Measurements from ENCODE around the gene PLEKHA5.
"Not testable (repeated sequence)": the region's sequence is repeated elsewhere in the genome, so short reads cannot be mapped to it uniquely, and the experiment has no call there.

PLEKHA5 gene

DNA sequence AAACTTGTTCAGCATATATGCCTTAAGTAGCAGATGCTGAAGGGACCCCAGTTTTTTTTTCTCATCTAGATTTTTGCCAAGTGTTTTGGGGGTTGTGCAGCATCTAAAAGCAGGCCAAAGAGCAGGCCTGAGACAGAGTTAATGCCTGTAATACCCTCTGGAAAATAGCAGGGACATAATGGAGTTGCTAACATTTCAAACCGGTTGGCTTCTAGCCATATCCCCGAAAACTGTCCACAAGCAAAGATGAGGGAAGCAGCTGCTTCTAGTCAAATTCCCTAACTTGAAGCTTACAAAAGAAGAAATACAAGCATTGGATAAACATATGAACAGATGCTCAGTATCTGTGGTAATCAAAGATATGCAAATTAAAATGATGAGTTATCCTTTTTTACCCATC, 257.6 kb downstream of the PLEKHA5 start:
- TF ChIP-seq, protein P1, sequence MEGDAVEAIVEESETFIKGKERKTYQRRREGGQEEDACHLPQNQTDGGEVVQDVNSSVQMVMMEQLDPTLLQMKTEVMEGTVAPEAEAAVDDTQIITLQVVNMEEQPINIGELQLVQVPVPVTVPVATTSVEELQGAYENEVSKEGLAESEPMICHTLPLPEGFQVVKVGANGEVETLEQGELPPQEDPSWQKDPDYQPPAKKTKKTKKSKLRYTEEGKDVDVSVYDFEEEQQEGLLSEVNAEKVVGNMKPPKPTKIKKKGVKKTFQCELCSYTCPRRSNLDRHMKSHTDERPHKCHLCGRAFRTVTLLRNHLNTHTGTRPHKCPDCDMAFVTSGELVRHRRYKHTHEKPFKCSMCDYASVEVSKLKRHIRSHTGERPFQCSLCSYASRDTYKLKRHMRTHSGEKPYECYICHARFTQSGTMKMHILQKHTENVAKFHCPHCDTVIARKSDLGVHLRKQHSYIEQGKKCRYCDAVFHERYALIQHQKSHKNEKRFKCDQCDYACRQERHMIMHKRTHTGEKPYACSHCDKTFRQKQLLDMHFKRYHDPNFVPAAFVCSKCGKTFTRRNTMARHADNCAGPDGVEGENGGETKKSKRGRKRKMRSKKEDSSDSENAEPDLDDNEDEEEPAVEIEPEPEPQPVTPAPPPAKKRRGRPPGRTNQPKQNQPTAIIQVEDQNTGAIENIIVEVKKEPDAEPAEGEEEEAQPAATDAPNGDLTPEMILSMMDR (IDR thresholded peaks at IDR 0.05; ENCODE audit: low read length, missing control alignments): no peak

DNA sequence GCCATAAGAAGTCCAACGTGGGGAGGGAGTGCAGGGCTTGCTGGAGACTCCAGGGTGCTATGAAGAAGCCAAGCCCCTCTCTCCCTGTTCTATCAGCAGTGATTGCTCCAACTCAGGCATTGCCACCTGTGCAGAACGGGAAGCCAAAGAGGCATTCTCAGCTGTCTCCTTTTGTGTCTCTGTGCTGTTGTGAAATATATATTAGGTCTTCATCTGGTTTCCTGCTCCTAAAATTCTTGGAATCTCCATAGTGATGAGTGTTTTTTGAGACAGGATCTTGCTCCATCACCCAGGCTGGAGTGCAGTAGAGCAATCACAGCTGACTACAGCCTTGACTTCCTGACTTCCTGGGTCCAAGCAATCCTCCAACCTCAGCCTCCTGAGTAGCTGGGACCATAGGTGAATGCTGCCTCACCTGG, 258.6 kb downstream of the PLEKHA5 start:
- TF ChIP-seq, protein P1 (IDR thresholded peaks at IDR 0.05; ENCODE audit: low read length, missing control alignments): no peak
- peak; percentile 80 for DNase-seq (ENCODE audit: low read depth)
- no peak overlapping the region for H3K4me3 ChIP-seq (replicated peaks; ENCODE audit: low read depth, low read length)

More for the DNA sequence above, 257.6 kb downstream of the PLEKHA5 start:
- DNase-seq (ENCODE audit: low read depth): peak; percentile 29
- H3K4me3 ChIP-seq (replicated peaks; ENCODE audit: low read depth, low read length): no peak overlapping the region

DNA sequence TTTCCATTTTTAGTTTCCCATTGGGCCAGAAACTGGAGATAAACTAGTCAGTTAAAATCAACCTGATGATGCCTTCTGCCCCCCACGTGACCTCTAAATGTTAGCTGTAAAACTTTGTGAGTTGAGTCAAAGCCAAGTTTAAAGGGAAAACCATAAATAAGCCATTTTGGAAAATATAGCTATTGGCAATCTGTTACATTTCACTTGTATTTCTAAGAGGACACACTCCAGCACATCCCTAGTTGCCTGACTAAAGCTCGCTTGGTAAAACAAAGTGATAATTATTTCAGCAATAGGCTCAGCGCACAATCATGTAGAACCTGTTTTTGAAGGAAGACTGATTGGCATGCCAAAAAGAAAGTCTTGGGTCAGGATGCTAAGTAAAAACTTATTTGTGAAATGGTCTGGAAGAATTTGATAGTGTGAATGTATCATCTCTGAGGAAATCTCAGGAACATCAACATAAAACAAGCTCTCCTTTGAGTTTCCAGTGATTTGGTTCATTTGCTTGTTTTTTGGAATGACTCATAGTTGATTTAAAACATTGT, 260.6 kb downstream of the PLEKHA5 start:
- DNase-seq (ENCODE audit: low read depth): no peak
- H3K4me3 ChIP-seq (replicated peaks; ENCODE audit: low read depth, low read length): no peak overlapping the region
- TF ChIP-seq, protein P1 (IDR thresholded peaks at IDR 0.05; ENCODE audit: low read length, missing control alignments): no peak

DNA sequence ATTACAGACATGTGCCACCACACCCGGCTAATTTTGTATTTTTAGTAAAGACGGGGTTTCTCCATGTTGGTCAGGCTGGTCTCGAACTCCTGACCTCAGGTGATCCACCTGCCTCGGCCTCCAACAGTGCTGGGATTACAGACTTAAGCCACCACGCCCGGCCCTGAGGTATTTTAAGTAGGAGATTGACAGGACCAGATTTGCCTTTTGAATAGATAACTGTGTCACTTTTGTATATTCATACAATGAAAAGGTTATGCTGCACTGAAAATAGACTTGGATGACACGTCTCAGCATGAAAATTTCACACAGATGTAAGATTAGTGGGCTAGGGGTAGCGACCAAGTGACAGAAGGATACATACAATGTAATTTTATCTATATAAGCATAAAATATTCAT, 263.1 kb downstream of the PLEKHA5 start:
- H3K4me3 ChIP-seq (replicated peaks; ENCODE audit: low read depth, low read length); DNase-seq (ENCODE audit: low read depth): not testable (repeated sequence)

DNA sequence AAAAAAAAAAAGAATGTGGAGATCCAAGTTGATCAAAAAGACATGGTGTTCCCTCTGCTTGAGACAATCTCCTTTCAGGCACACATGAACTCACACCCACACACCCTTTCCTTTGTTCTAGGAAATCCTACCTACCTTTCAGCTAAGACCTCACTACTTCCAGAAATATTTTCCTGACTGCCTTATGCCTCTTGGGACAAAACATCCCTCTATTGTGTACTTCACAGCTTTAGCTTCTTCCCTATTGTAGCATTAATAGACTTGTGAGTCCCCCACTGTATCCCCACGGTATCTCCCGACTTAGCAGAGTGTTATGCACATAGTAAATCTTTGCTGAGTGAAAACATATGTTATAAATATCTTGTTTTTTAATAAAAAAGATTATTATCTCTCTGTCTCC, 264.9 kb downstream of the PLEKHA5 start:
- no peak for DNase-seq (ENCODE audit: low read depth)
- H3K4me3 ChIP-seq (replicated peaks; ENCODE audit: low read depth, low read length): no peak overlapping the region
- TF ChIP-seq, protein P1 (IDR thresholded peaks at IDR 0.05; ENCODE audit: low read length, missing control alignments): no peak

DNA sequence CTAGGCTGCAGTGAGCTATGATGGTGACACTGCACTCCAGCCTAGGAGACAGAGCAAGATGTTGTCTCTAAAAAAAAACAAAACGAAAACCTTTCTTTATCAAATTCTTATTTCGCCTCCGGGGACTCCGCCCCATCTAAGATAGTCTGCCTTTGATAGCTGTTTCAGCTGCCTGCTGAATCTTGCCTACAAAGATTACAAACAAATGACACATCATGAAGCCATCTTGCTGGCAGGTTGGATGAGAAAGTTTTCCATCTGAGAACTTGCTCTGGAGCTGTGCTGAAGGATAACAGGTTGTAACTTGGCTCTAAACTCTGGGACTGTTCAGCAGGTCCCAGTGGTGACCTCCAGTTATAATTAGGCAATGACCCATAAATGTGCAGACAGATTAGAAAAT, 268.0 kb downstream of the PLEKHA5 start:
- TF ChIP-seq, protein P1 (IDR thresholded peaks at IDR 0.05; ENCODE audit: low read length, missing control alignments): no peak
- H3K4me3 ChIP-seq (replicated peaks; ENCODE audit: low read depth, low read length): no peak overlapping the region
- no peak for DNase-seq (ENCODE audit: low read depth)

DNA sequence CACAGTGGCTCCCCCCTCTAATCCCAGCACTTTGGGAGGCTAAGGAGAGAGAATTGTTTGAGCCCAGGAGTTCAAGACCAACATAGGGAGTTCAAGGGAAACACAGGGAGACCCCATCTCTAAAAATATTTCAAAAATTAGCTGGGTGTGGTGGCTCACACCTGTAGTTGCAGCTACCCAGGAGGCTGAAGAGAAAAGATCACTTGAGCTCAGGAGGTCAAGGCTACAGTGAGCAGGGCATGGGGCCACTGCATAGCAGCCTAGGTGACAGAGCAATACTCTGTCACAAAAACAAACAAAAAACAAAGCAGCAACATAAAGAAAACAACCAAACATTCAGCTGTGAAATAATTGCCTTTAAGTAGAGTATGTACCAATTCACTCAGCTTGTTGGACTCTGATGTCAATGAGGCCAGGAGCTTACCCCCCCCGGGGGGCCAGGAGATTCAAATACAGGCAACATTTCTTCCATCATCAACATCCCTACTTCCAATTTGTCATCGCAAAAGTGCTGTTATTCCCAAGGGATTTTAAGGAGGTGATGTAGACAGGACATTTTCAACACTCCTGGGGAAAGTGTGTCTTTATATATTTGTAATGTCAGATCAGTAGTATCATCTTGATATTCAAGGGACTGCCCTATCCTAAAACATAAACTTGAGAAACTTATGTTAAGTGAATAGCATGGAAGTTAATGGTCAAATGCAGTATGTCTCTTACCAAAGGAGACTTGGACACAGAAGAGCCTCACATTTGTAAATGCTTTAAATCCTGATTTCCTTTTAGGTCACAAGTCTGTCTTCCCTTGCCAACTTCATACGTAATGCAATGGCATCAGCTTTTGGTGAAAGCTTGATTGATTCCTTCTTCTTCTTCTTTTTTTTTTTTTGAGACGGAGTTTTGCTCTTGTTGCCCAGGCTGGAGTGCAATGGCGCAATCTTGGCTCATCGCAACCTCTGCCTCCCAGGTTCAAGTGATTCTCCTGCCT, 269.1 kb downstream of the PLEKHA5 start:
- H3K4me3 ChIP-seq (replicated peaks; ENCODE audit: low read depth, low read length): no peak overlapping the region
- TF ChIP-seq, protein P1 (IDR thresholded peaks at IDR 0.05; ENCODE audit: low read length, missing control alignments): no peak
- peak; percentile 45 for DNase-seq (ENCODE audit: low read depth)

DNA sequence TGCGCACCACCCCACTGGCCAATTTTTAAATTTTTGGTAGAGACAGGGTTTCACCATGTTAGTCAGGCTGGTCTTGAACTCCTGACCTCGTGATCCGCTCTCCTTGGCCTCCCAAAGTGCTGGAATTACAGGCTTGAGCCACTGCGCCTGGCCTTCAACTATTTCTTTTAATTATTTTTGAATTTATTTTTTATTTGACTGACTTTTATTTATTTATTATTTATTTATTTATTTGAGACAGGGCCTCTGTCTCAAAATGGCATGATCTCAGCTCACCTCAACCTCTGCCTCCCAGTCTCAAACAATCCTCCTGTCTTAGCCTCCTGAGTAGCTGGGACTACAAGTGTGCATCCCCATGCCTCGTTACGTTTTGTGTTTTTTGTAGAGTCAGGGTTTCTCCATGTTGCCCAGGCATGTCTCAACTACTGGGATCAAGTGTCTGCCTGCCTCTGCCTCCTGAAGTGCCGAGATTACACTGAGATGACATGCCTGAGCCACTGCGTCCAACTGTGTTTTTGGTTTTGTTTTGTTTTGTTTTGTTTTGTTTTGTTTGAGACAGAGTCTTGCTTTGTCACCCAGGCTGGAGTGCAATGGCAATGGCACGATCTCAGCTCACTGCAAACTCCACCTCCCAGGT, 271.2 kb downstream of the PLEKHA5 start:
- not testable (repeated sequence) for DNase-seq (ENCODE audit: low read depth); H3K4me3 ChIP-seq (replicated peaks; ENCODE audit: low read depth, low read length)
